Tibial nerve (tissue), 4 donors: Measurements from ENCODE around the gene ARGLU1. TPM values are rescaled to one million over a fixed set of nuclear protein-coding genes. Genes with fewer than 3 reads are reported as not detected.

ENCODE experiments used
- DNase-seq, 2 donors: peaks; one replicate each; pipeline ENCODE4 v3.0.0-alpha.2; 2019; ENCODE audit warnings: low spot score in 2 of 2
- H3K27ac ChIP-seq, 4 donors: fragments of 200-600 bp; sonication (generic) in 3 of 4; one replicate each; pipeline ENCODE4 v1.5.1; 2017 to 2019; ENCODE audit warnings: mild to moderate bottlenecking in 1 of 4
- H3K27me3 ChIP-seq, 2 donors: fragments of 200-600 bp; sonication (generic) in 1 of 2; one replicate each; pipeline versions ENCODE4 v1.5.1 to v1.6.0; 2017 to 2019
- H3K36me3 ChIP-seq, 3 donors: fragments of 200-600 bp; sonication (generic); one replicate each; pipeline ENCODE4 v1.5.1; 2018 to 2019
- H3K4me1 ChIP-seq, 4 donors: fragments of 200-600 bp; sonication (generic) in 3 of 4; one replicate each; pipeline ENCODE4 v1.5.1; 2017 to 2019
- H3K4me3 ChIP-seq, 4 donors: fragments of 200-600 bp; sonication (generic) in 3 of 4; one replicate each; pipeline ENCODE4 v1.5.1; 2017 to 2019; ENCODE audit warnings: mild to moderate bottlenecking in 1 of 4, moderate library complexity in 1 of 4
- H3K9me3 ChIP-seq, 4 donors: fragments of 200-600 bp; sonication (generic) in 3 of 4; one replicate each; pipeline ENCODE4 v1.5.1; 2017 to 2019
- CTCF ChIP-seq, 5 experiments: fragments of 200-600 bp in 3 of 5; fragments of 450-650 bp in 2 of 5; sonication (generic) in 3 of 5; IDR thresholded peaks; one replicate each; pipeline ENCODE4 v1.5.1; 2016 to 2019; ENCODE audit warnings: antibody characterized with exemption in 5 of 5, mild to moderate bottlenecking in 3 of 5, moderate library complexity in 2 of 5
- EP300 ChIP-seq, 2 donors: sonication (generic); formaldehyde crosslinking; IDR thresholded peaks; one replicate each; pipeline ENCODE4 v1.6.1; 2017; ENCODE audit warnings: antibody characterized with exemption in 2 of 2, mild to moderate bottlenecking in 1 of 2
- POLR2A ChIP-seq, 2 donors: fragments of 450-650 bp; IDR thresholded peaks; one replicate each; pipeline ENCODE4 v1.6.1; 2017; ENCODE audit warnings: antibody characterized with exemption in 2 of 2, mild to moderate bottlenecking in 2 of 2, moderate library complexity in 2 of 2
- WGBS, 2 donors: methylation state at CpG; one replicate each; pipeline ENCODE4 v1.1.5; 2018; 5-methylcytosine and 5-hydroxymethylcytosine counted together
- total RNA-seq, 4 donors: library from RNA; depleted of rRNA; stranded (reverse); fragments of >200 nt; gene quantifications; one replicate each; pipeline ENCODE4 v1.1.0, GENCODE V29; 2016

ARGLU1 gene
- total RNA-seq, 4 donors from 2014 or later = 115 to 148 (median 138) TPM

GRCh38 chr13:106566641-106567473, 1.1 kb downstream of the ARGLU1 start:
- TF ChIP-seq EP300 (IDR thresholded peaks at IDR 0.05) (peak in 1 of 2 donors; percentile 48), POLR2A (IDR thresholded peaks at IDR 0.05) (peak in 1 of 2 donors; percentile 48), CTCF (IDR thresholded peaks at IDR 0.05) (no peak)
- H3K36me3 ChIP-seq = no peaks in the 10 kb centered on the region
- H3K4me3 ChIP-seq = peak overlapping the region; percentile 93 to 100 (median 96)
- 1 to 2% methylated on average over 33 to 34 of the region's 34 CpGs for WGBS, 2 donors
- H3K4me1 ChIP-seq = peaks cover 0 to 56% (median 35%) of the 10 kb centered on the region in 4 donors
- peak overlapping the region; percentile 88 to 99 (median 98) for H3K27ac ChIP-seq
- DNase-seq = peak; percentile 28 to 64
- no peaks in the 10 kb centered on the region for H3K9me3 ChIP-seq
- H3K27me3 ChIP-seq = no peaks in the 10 kb centered on the region

GRCh38 chr13:106565127-106565775, 2.7 kb downstream of the ARGLU1 start:
- H3K9me3 ChIP-seq = no peaks in the 10 kb centered on the region
- peak overlapping the region in 2 of 4 donors; percentile 98 to 99 for H3K27ac ChIP-seq
- no peaks in the 10 kb centered on the region for H3K27me3 ChIP-seq
- peaks cover 0 to 70% (median 38%) of the 10 kb centered on the region in 4 donors for H3K4me1 ChIP-seq
- DNase-seq = no peak
- no peaks in the 10 kb centered on the region for H3K36me3 ChIP-seq
- H3K4me3 ChIP-seq = peak overlapping the region in 3 of 4 donors; percentile 4 to 100 (median 95)
- TF ChIP-seq EP300 (IDR thresholded peaks at IDR 0.05) = no peak
- no peak for TF ChIP-seq POLR2A (IDR thresholded peaks at IDR 0.05)
- TF ChIP-seq CTCF (IDR thresholded peaks at IDR 0.05) = no peak
- 46 to 47% methylated on average over 4 of the region's 4 CpGs for WGBS, 2 donors

GRCh38 chr13:106562301-106562700, 5.6 kb downstream of the ARGLU1 start:
- no peaks in the 10 kb centered on the region for H3K27me3 ChIP-seq
- H3K4me3 ChIP-seq = no peak overlapping the region
- H3K36me3 ChIP-seq = peaks cover 0 to 20% (median 0%) of the 10 kb centered on the region in 3 donors
- no peak for DNase-seq
- H3K9me3 ChIP-seq = no peaks in the 10 kb centered on the region
- peak overlapping the region in 2 of 4 donors; percentile 53 to 61 for H3K27ac ChIP-seq
- peaks cover 0 to 87% (median 38%) of the 10 kb centered on the region in 4 donors for H3K4me1 ChIP-seq
- WGBS, 2 donors = 72 to 81% methylated on average over 1 of the region's 1 CpG
- no peak for TF ChIP-seq EP300 (IDR thresholded peaks at IDR 0.05)
- TF ChIP-seq CTCF (IDR thresholded peaks at IDR 0.05) = no peak
- no peak for TF ChIP-seq POLR2A (IDR thresholded peaks at IDR 0.05)

GRCh38 chr13:106561551-106562170, 6.3 kb downstream of the ARGLU1 start:
- TF ChIP-seq CTCF (IDR thresholded peaks at IDR 0.05) = no peak
- no peak for TF ChIP-seq EP300 (IDR thresholded peaks at IDR 0.05)
- no peak for TF ChIP-seq POLR2A (IDR thresholded peaks at IDR 0.05)
- no peak for DNase-seq
- Histone ChIP-seq H3K9me3 (no peaks in the 10 kb centered on the region), H3K27me3 (no peaks in the 10 kb centered on the region), H3K4me3 (no peak overlapping the region), H3K36me3 (peaks cover 0 to 27% (median 0%) of the 10 kb centered on the region in 3 donors), H3K4me1 (peaks cover 0 to 87% (median 38%) of the 10 kb centered on the region in 4 donors), H3K27ac (peak overlapping the region in 2 of 4 donors; percentile 53 to 61)
- WGBS, 2 donors = 30 to 36% methylated on average over 6 of the region's 6 CpGs
